H1 (cell line): ENCODE data around the gene SMAD7. TPM values are rescaled to one million over a fixed set of nuclear protein-coding genes. Genes with fewer than 3 reads are reported as not detected.

Experiments
- CBX5 ChIP-seq: fragments of 300-800, 300-1000 bp; sonication (generic); IDR thresholded peaks from 2 replicates; pipeline ENCODE4 v1.7.1; 2016; ENCODE audit warnings: antibody characterized with exemption, low read length, low read depth
- CTCF ChIP-seq, 3 experiments: IDR thresholded peaks; 1 replicate in 2 of 3; 2 replicates in 1 of 3; pipeline versions ENCODE4 v1.5.1 to v1.6.1; 2011; ENCODE audit warnings: low read length in 3 of 3, mild to moderate bottlenecking in 3 of 3, inconsistent platforms in 2 of 3, low read depth in 1 of 3, moderate library complexity in 1 of 3; ENCODE audit not compliant: insufficient read depth in 1 of 3; ENCODE audit errors: control extremely low read depth in 1 of 3
- EP300 ChIP-seq, 2 experiments: IDR thresholded peaks; 1 replicate in 1 of 2; 2 replicates in 1 of 2; pipeline ENCODE4 v1.6.1; 2011 to 2012; ENCODE audit warnings: low read depth in 2 of 2, low read length in 2 of 2, mild to moderate bottlenecking in 2 of 2, borderline replicate concordance in 1 of 2, inconsistent platforms in 1 of 2, moderate library complexity in 1 of 2
- GABPA ChIP-seq: IDR thresholded peaks from 2 replicates; pipeline ENCODE4 v1.6.1; 2011; ENCODE audit warnings: mild to moderate bottlenecking, low read length, moderate library complexity, borderline replicate concordance; ENCODE audit not compliant: insufficient read depth
- MAFK ChIP-seq: IDR thresholded peaks from 2 replicates; pipeline ENCODE4 v1.6.1; 2012; ENCODE audit warnings: low read depth, mild to moderate bottlenecking, improper control_type of control experiment, low read length
- SIN3A ChIP-seq, 2 experiments: IDR thresholded peaks in 1 of 2; conservative IDR thresholded peaks in 1 of 2; 2 replicates each; pipeline ENCODE4 v1.6.1; 2011 to 2012; ENCODE audit warnings: low read length in 2 of 2, improper control_type of control experiment in 1 of 2, low read depth in 1 of 2, mild to moderate bottlenecking in 1 of 2
- SP2 ChIP-seq: IDR thresholded peaks from 2 replicates; pipeline ENCODE4 v1.6.1; 2012; ENCODE audit warnings: mild to moderate bottlenecking, low read length, inconsistent platforms
- polyA plus RNA-seq, 7 experiments: library from polyadenylated mRNA; depleted of rRNA in 3 of 7; stranded (reverse) in 5 of 7; unstranded in 2 of 7; fragments of >200 nt in 5 of 7; fragments of 200-250 nt in 2 of 7; gene quantifications; 1 replicate in 5 of 7; 2 replicates in 1 of 7; 4 replicates in 1 of 7; pipeline versions ENCODE4 v1.2.1 to v1.2.3, GENCODE V29; 2011 to 2013; ENCODE audit warnings: missing spikeins in 2 of 7, mixed read lengths in 2 of 7
- total RNA-seq: library from RNA; stranded (reverse); fragmentation: NEBNext Ultra II Directional; extraction: Animal tissue kit (Norgen Biotek cat#: 25700); gene quantifications from 2 replicates; pipeline ENCODE4 v1.2.1, GENCODE V29; 2021

The SMAD7 gene
- total and polyA plus RNA-seq, 2 of the 8 experiments (the other 6 are each of a cell fraction or from before 2014, with no cell fraction given) = 6.5 to 15.5 TPM

DNA sequence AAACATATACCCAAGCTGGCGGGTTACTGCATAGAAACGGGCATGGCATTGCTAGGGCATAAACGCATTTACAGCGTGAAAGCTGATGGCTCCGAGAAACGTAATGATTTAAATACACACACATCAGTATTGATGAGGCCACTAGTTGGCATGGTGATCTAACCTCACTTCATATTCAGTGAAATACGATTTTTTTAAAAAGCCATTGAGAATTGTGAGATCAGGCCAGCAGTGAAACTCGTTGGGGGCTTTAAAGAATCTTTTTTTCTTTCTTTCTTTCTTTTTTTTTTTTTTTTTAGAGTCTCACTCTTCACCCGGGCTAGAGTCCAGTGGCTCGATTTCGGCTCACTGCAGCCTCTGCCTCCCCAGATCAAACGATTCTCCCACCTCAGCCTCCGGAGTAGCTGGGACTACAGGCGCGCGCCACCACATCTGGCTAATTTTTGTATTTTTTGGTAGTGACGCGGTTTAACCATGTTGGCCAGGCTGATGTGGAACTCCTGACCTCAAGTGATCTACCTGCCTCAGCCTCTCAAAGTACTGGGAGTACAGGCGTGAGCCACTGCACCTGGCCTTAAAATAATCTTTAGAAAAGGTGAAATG is 2.4 kb upstream of the SMAD7 start (continued):
- no peak for TF ChIP-seq EP300 (IDR thresholded peaks at IDR 0.05; ENCODE audit: borderline replicate concordance in 1 of 2, low read depth in 2 of 2, low read length in 2 of 2)
- no peak for TF ChIP-seq SP2
- TF ChIP-seq CTCF (IDR thresholded peaks at IDR 0.05; ENCODE audit: control extremely low read depth in 1 of 3, insufficient read depth in 1 of 3, low read depth in 1 of 3, low read length in 3 of 3) = no peak
- TF ChIP-seq SIN3A (conservative IDR thresholded peaks at IDR 0.05 in 1 of 2, IDR thresholded peaks at IDR 0.05 in 1 of 2; ENCODE audit: low read depth in 1 of 2, low read length in 2 of 2) = no peak
- no peak for TF ChIP-seq GABPA
- no peak for TF ChIP-seq MAFK
- TF ChIP-seq CBX5 = no peak
